ENCODE results near the gene TUFT1. TPM values are rescaled to one million over a fixed set of nuclear protein-coding genes. Genes with fewer than 3 reads are reported as not detected.

TUFT1 gene
- total and polyA plus RNA-seq, 2 of the 8 experiments (the other 6 are each of a cell fraction or from before 2014, with no cell fraction given), result 7.3 to 10.4 TPM

DNA sequence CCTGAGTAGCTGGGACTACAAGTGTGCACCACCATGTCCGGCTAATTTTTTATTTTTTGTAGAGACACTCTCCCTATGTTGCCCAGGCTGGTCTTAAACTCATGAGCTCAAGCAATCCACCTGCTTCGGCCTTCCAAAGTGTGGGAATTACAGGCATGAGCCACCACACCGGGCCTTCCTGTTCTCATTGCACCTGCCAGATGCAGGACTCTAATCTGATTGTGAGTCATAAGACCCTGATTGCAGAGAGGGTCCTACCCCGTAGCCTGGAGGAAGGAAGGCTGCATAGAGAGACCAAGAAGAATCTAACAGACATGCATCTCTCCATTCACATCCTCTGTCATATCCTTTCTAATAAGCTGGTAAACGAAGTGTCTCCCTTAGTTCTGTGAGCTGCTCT is 48.5 kb upstream of the TUFT1 start:
- no peaks in the 10 kb centered on the region for H3K27me3 ChIP-seq (replicated peaks in 1 of 4; ENCODE audit: control insufficient read depth in 3 of 4, extremely low read depth in 1 of 4, insufficient read depth in 3 of 4, low read length in 3 of 4)
- DNase-seq (ENCODE audit: low read depth in 1 of 2, low spot score in 2 of 2) (no peak), FAIRE-seq (no peak)
- no peak overlapping the region for H2BK5ac ChIP-seq (ENCODE audit: low read depth, low read length)
- no peaks in the 10 kb centered on the region for H3K9me3 ChIP-seq (ENCODE audit: insufficient read depth in 2 of 2, low read depth in 1 of 2, low read length in 1 of 2)
- H3K79me1 ChIP-seq (ENCODE audit: low read depth, low read length), result no peaks in the 10 kb centered on the region
- TF ChIP-seq EP300 (IDR thresholded peaks at IDR 0.05; ENCODE audit: borderline replicate concordance in 1 of 2, low read depth in 2 of 2, low read length in 2 of 2), result no peak
- no peak for TF ChIP-seq BCL11A (IDR thresholded peaks at IDR 0.05; ENCODE audit: low read depth in 2 of 2, low read length in 2 of 2)
- no peak for TF ChIP-seq CTBP2 (IDR thresholded peaks at IDR 0.05; ENCODE audit: borderline replicate concordance, insufficient read depth, insufficient read length, low read length)
- no peak for TF ChIP-seq NANOG (IDR thresholded peaks at IDR 0.05; ENCODE audit: insufficient read depth, low read depth, low read length, poor library complexity, severe bottlenecking)
- H2BK12ac ChIP-seq (ENCODE audit: low read depth, low read length), result no peak overlapping the region
- no peak overlapping the region for H3K27ac ChIP-seq (ENCODE audit: low read depth, low read length)
- no peak overlapping the region for H2AFZ ChIP-seq (ENCODE audit: low read length)
- H3K36me3 ChIP-seq (ENCODE audit: control insufficient read depth in 2 of 4, insufficient read depth in 4 of 4, low read length in 3 of 4), result no peaks in the 10 kb centered on the region
- POLR2A ChIA-PET (ENCODE audit: partially characterized antibody), result interaction anchor here (0.5 to 0.6 kb wide), 2 partner anchors 97 to 156 kb away, joined by 3 to 4 read pairs; no protein-coding TSS in a partner anchor
- no peak overlapping the region for H2BK20ac ChIP-seq (ENCODE audit: low read length)
- H3K4me1 ChIP-seq (replicated peaks in 1 of 4; ENCODE audit: control insufficient read depth in 3 of 4, insufficient read depth in 4 of 4, low read length in 3 of 4), result no peaks in the 10 kb centered on the region
- H3K4ac ChIP-seq (replicated peaks; ENCODE audit: insufficient read length, low read depth, low read length), result no peak overlapping the region
- H3K18ac ChIP-seq (ENCODE audit: extremely low read depth, low read length), result no peak overlapping the region
- H2BK120ac ChIP-seq (replicated peaks; ENCODE audit: low read depth, low read length), result no peak overlapping the region
- CTCF ChIA-PET (ENCODE audit: partially characterized antibody), result interaction anchor here (0.9 to 1.9 kb wide), 2 partner anchors 8 to 12 kb away, joined by 3 to 9 read pairs; no protein-coding TSS in a partner anchor
- 97% methylated on average over 5 of the region's 5 CpGs; no CpG with 5 or more reads in 1 of the 2 experiments for WGBS, 2 experiments (ENCODE audit: extremely low coverage in 1 of 2, insufficient coverage in 1 of 2, insufficient read length in 1 of 2, insufficient replicate concordance in 2 of 2, low coverage in 1 of 2, low lambda C conversion rate in 2 of 2, missing lambda C conversion rate in 1 of 2)
- no peak overlapping the region for H3K4me3 ChIP-seq (ENCODE audit: extremely low read depth in 1 of 4, insufficient read depth in 2 of 4, low read depth in 3 of 4, low read length in 4 of 4)
- H3K56ac ChIP-seq (replicated peaks; ENCODE audit: insufficient read length, low read depth, low read length), result no peak overlapping the region
- no peak overlapping the region for H3K14ac ChIP-seq (ENCODE audit: insufficient read length)
- H4K20me1 ChIP-seq (replicated peaks in 1 of 2; ENCODE audit: control insufficient read depth in 1 of 2, insufficient read depth in 2 of 2, low read length in 2 of 2), result no peaks in the 10 kb centered on the region
- no peak overlapping the region for H4K8ac ChIP-seq (ENCODE audit: extremely low read depth, insufficient read depth, low read length)
- H4K91ac ChIP-seq (replicated peaks; ENCODE audit: insufficient read length, low read length), result no peak overlapping the region
- no peak overlapping the region for H4K5ac ChIP-seq (ENCODE audit: insufficient read length, low read depth, low read length)
- H3K23me2 ChIP-seq (ENCODE audit: low read depth, low read length), result no peaks in the 10 kb centered on the region
- no peak overlapping the region for H3K4me2 ChIP-seq (ENCODE audit: insufficient read depth in 1 of 2, low read depth in 2 of 2, low read length in 2 of 2)
- H3K79me2 ChIP-seq (ENCODE audit: control insufficient read depth in 1 of 2, insufficient read depth in 2 of 2, low read length in 2 of 2), result no peaks in the 10 kb centered on the region
- H3K23ac ChIP-seq (ENCODE audit: insufficient read length), result no peak overlapping the region
- no peak overlapping the region for H3K9ac ChIP-seq (replicated peaks in 1 of 4; ENCODE audit: extremely low read depth in 1 of 4, low read depth in 3 of 4, low read length in 3 of 4)
- H2BK15ac ChIP-seq (ENCODE audit: low read length), result no peak overlapping the region
- no peak overlapping the region for H2AK5ac ChIP-seq (ENCODE audit: low read depth, low read length)
